Neural cell (in vitro differentiated cells): ENCODE results near the gene PRKCZ. TPM values are rescaled to one million over a fixed set of nuclear protein-coding genes. Genes with fewer than 3 reads are reported as not detected.

Experiments
- H2AFZ ChIP-seq: fragments of 200-600, 300-800 bp; sonication (generic), shearing (Covaris generic); 2 replicates; pipeline ENCODE4 v1.6.0; 2014; ENCODE audit warnings: low read depth, mild to moderate bottlenecking, antibody characterized with exemption, low read length, moderate library complexity
- H3F3A ChIP-seq: fragments of 200-600 bp; shearing (Covaris generic); 2 replicates; pipeline ENCODE4 v1.6.1; 2016; ENCODE audit warnings: mild to moderate bottlenecking, moderate library complexity, mixed read lengths, antibody characterized with exemption, low read length; ENCODE audit not compliant: insufficient read depth, poor library complexity, severe bottlenecking
- H3K27ac ChIP-seq: fragments of 200-600, 300-800 bp; sonication (generic), shearing (Covaris generic); 2 replicates; pipeline ENCODE4 v1.5.1; 2014; ENCODE audit warnings: mild to moderate bottlenecking, low read length, moderate library complexity
- H3K27me3 ChIP-seq: fragments of 300-800, 200-600 bp; sonication (generic), shearing (Covaris generic); 2 replicates; pipeline ENCODE4 v1.6.0; 2014; ENCODE audit warnings: mild to moderate bottlenecking, low read depth, low read length, moderate library complexity; ENCODE audit not compliant: insufficient read depth
- H3K36me3 ChIP-seq: fragments of 300-800, 200-600 bp; sonication (generic), shearing (Covaris generic); 2 replicates; pipeline ENCODE4 v1.5.1; 2014; ENCODE audit warnings: mild to moderate bottlenecking, antibody characterized with exemption, low read length, moderate library complexity; ENCODE audit not compliant: insufficient read depth
- H3K4me2 ChIP-seq: fragments of 300-800, 200-600 bp; sonication (generic), shearing (Covaris generic); 2 replicates; pipeline ENCODE4 v1.6.0; 2014; ENCODE audit warnings: mild to moderate bottlenecking, low read length
- H3K4me3 ChIP-seq: fragments of 300-800, 200-600 bp; sonication (generic), shearing (Covaris generic); 2 replicates; pipeline ENCODE4 v1.5.1; 2014; ENCODE audit warnings: mild to moderate bottlenecking, low read length, moderate library complexity
- H3K79me2 ChIP-seq: fragments of 200-600 bp; shearing (Covaris generic); replicated peaks from 2 replicates; pipeline ENCODE4 v1.6.0; 2014; ENCODE audit warnings: mild to moderate bottlenecking, low read length, moderate library complexity; ENCODE audit not compliant: insufficient read depth
- H3K9ac ChIP-seq: fragments of 300-800, 200-600 bp; sonication (generic), shearing (Covaris generic); 2 replicates; pipeline ENCODE4 v1.6.1; 2016; ENCODE audit warnings: mild to moderate bottlenecking, low read length, mixed read lengths
- H3K9me2 ChIP-seq: fragments of 200-600 bp; shearing (Covaris generic); 2 replicates; pipeline ENCODE4 v1.6.1; 2016; ENCODE audit warnings: mild to moderate bottlenecking, low read length, mixed read lengths; ENCODE audit not compliant: insufficient read depth
- H3K9me3 ChIP-seq: fragments of 200-600, 300-800 bp; sonication (generic), shearing (Covaris generic); 2 replicates; pipeline ENCODE4 v1.6.1; 2016; ENCODE audit warnings: mild to moderate bottlenecking, mixed run types, low read length, moderate library complexity, mixed read lengths
- H4K20me1 ChIP-seq: fragments of 200-600 bp; shearing (Covaris generic); 2 replicates; pipeline ENCODE4 v1.6.1; 2016; ENCODE audit warnings: mild to moderate bottlenecking, mixed run types; ENCODE audit not compliant: insufficient read depth
- EP300 ChIP-seq: fragments of 450-650 bp; conservative IDR thresholded peaks from 2 replicates; pipeline ENCODE4 v1.6.1; 2014; ENCODE audit warnings: antibody characterized with exemption, mild to moderate bottlenecking, moderate library complexity; ENCODE audit not compliant: poor library complexity, severe bottlenecking
- EZH2 ChIP-seq: fragments of 200-600, 300-800 bp; shearing (Covaris generic), sonication (generic); IDR thresholded peaks from 2 replicates; pipeline ENCODE4 v1.6.1; 2014; ENCODE audit warnings: antibody characterized with exemption, low read length, borderline replicate concordance, mild to moderate bottlenecking; ENCODE audit not compliant: insufficient read depth, poor library complexity, severe bottlenecking
- MXI1 ChIP-seq: fragments of 450-650 bp; conservative IDR thresholded peaks from 2 replicates; pipeline ENCODE4 v1.6.1; 2014; ENCODE audit warnings: antibody characterized with exemption, mild to moderate bottlenecking; ENCODE audit not compliant: poor library complexity, severe bottlenecking
- POLR2AphosphoS5 ChIP-seq: IDR thresholded peaks from 2 replicates; pipeline ENCODE4 v1.6.1; 2012
- RAD21 ChIP-seq: fragments of 450-650 bp; conservative IDR thresholded peaks from 2 replicates; pipeline ENCODE4 v1.6.1; 2014; ENCODE audit warnings: antibody characterized with exemption, mild to moderate bottlenecking, moderate library complexity
- SMC3 ChIP-seq: fragments of 450-650 bp; conservative IDR thresholded peaks from 2 replicates; pipeline ENCODE4 v1.6.1; 2014; ENCODE audit warnings: antibody characterized with exemption, mild to moderate bottlenecking, moderate library complexity; ENCODE audit not compliant: poor library complexity
- TAF1 ChIP-seq: IDR thresholded peaks from 2 replicates; pipeline ENCODE4 v1.6.1; 2012; ENCODE audit warnings: low read depth
- polyA plus RNA-seq: library from polyadenylated mRNA; depleted of rRNA; stranded (reverse); fragments of >200 nt; gene quantifications from 2 replicates; pipeline ENCODE4 v1.2.3, GENCODE V29; 2014
- TF ChIP-seq, protein P1 (sequence below): fragments of 450-650 bp; IDR thresholded peaks from 2 replicates; pipeline ENCODE4 v1.5.1; 2014; ENCODE audit warnings: antibody characterized with exemption, mild to moderate bottlenecking, moderate library complexity; ENCODE audit not compliant: poor library complexity, severe bottlenecking
- TF ChIP-seq, protein P2 (sequence below): IDR thresholded peaks from 2 replicates; pipeline ENCODE4 v1.6.1; 2012; ENCODE audit warnings: borderline replicate concordance

PRKCZ gene
- polyA plus RNA-seq, 1 donor from 2014 or later = 54.9 TPM

GRCh38 chr1:2229037-2229864 is 179.0 kb downstream of the PRKCZ start:
- Histone ChIP-seq H3K9me2 (no peaks in the 10 kb centered on the region), H4K20me1 (peaks cover 55% of the 10 kb centered on the region), H3F3A (no peaks in the 10 kb centered on the region), H3K4me3 (peak overlapping the region; percentile 98), H3K9ac (peak overlapping the region; percentile 76), H2AFZ (no peak overlapping the region), H3K27me3 (no peaks in the 10 kb centered on the region), H3K4me2 (peak overlapping the region; percentile 81), H3K27ac (peak overlapping the region; percentile 52), H3K79me2 (peaks cover 50% of the 10 kb centered on the region), H3K36me3 (no peaks in the 10 kb centered on the region), H3K9me3 (no peaks in the 10 kb centered on the region)
- TF ChIP-seq EP300 (no peak), SMC3 (peak; percentile 57), EZH2 (no peak), RAD21 (peak; percentile 50), POLR2AphosphoS5 (peak; percentile 31), MXI1 (peak; percentile 86), TAF1 (no peak)
- TF ChIP-seq, protein P1, sequence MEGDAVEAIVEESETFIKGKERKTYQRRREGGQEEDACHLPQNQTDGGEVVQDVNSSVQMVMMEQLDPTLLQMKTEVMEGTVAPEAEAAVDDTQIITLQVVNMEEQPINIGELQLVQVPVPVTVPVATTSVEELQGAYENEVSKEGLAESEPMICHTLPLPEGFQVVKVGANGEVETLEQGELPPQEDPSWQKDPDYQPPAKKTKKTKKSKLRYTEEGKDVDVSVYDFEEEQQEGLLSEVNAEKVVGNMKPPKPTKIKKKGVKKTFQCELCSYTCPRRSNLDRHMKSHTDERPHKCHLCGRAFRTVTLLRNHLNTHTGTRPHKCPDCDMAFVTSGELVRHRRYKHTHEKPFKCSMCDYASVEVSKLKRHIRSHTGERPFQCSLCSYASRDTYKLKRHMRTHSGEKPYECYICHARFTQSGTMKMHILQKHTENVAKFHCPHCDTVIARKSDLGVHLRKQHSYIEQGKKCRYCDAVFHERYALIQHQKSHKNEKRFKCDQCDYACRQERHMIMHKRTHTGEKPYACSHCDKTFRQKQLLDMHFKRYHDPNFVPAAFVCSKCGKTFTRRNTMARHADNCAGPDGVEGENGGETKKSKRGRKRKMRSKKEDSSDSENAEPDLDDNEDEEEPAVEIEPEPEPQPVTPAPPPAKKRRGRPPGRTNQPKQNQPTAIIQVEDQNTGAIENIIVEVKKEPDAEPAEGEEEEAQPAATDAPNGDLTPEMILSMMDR = peak; percentile 24
- TF ChIP-seq, protein P2, sequence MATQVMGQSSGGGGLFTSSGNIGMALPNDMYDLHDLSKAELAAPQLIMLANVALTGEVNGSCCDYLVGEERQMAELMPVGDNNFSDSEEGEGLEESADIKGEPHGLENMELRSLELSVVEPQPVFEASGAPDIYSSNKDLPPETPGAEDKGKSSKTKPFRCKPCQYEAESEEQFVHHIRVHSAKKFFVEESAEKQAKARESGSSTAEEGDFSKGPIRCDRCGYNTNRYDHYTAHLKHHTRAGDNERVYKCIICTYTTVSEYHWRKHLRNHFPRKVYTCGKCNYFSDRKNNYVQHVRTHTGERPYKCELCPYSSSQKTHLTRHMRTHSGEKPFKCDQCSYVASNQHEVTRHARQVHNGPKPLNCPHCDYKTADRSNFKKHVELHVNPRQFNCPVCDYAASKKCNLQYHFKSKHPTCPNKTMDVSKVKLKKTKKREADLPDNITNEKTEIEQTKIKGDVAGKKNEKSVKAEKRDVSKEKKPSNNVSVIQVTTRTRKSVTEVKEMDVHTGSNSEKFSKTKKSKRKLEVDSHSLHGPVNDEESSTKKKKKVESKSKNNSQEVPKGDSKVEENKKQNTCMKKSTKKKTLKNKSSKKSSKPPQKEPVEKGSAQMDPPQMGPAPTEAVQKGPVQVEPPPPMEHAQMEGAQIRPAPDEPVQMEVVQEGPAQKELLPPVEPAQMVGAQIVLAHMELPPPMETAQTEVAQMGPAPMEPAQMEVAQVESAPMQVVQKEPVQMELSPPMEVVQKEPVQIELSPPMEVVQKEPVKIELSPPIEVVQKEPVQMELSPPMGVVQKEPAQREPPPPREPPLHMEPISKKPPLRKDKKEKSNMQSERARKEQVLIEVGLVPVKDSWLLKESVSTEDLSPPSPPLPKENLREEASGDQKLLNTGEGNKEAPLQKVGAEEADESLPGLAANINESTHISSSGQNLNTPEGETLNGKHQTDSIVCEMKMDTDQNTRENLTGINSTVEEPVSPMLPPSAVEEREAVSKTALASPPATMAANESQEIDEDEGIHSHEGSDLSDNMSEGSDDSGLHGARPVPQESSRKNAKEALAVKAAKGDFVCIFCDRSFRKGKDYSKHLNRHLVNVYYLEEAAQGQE = peak; percentile 32

DNA sequence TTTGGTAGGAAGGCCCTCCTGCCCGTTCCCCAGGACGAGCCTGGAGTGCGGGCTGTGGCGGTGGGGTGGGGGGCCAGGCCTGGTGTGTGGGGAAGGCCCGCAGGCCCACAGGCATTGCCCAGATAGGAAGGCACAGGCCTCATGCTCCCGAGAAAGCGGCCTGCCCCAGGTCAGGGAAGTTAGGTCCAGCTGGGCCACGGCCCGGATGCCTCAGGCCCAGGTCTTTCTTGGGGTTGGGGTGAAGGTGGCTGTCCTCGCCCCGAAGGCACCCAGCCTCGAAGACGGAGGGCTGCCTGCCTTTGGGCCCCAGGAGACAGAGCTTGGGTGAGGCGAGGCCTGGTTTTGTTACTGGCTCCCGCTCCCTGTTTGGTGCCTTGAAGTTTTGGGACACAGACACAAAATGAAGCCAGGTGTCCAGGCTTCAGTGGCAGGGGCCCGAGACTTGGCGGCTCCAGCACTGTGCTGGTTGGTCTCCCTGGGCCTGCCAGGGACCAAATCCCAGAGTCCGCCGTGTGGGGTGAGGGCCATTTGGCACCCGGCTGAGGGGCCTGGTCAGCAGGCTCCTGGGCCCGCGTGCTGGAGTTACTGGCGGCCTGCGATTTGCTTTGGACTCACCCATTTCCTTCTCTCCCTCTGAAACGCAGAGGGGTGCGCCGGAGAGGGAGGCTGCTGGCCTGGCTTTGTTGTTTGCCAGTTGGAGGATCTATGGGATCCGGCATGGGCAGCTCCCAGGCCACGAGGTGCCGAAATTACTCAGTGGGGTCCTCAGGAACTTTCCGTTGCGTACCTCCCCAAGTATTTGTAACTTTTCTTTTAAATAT is 179.9 kb downstream of the PRKCZ start:
- H3K36me3 ChIP-seq = no peaks in the 10 kb centered on the region
- TF ChIP-seq EZH2 (no peak), SMC3 (no peak), MXI1 (no peak), POLR2AphosphoS5 (no peak), TAF1 (no peak), RAD21 (no peak), EP300 (no peak)
- TF ChIP-seq, protein P2 = no peak

More for the DNA sequence above, 179.9 kb downstream of the PRKCZ start:
- no peaks in the 10 kb centered on the region for H3K9me3 ChIP-seq
- H3K27ac ChIP-seq = no peak overlapping the region
- peak overlapping the region; percentile 98 for H3K4me3 ChIP-seq
- no peak overlapping the region for H2AFZ ChIP-seq
- H4K20me1 ChIP-seq = peaks cover 61% of the 10 kb centered on the region
- H3K9ac ChIP-seq = peak overlapping the region; percentile 76
- peak overlapping the region; percentile 81 for H3K4me2 ChIP-seq
- no peaks in the 10 kb centered on the region for H3K9me2 ChIP-seq
- H3K79me2 ChIP-seq = peaks cover 59% of the 10 kb centered on the region
- no peaks in the 10 kb centered on the region for H3F3A ChIP-seq
- H3K27me3 ChIP-seq = no peaks in the 10 kb centered on the region
